Activated effector memory CD4-positive, alpha-beta T cell treated with anti-CD3 and anti-CD28 coated beads, Interleukin-2, amount 50 U/mL, for 16 hours (primary cell): Measurements from ENCODE around the gene ADARB2.

ENCODE experiments used
- DNase-seq: peaks from one replicate; pipeline ENCODE4 v3.0.0-alpha.2; 2020

ADARB2 gene

DNA sequence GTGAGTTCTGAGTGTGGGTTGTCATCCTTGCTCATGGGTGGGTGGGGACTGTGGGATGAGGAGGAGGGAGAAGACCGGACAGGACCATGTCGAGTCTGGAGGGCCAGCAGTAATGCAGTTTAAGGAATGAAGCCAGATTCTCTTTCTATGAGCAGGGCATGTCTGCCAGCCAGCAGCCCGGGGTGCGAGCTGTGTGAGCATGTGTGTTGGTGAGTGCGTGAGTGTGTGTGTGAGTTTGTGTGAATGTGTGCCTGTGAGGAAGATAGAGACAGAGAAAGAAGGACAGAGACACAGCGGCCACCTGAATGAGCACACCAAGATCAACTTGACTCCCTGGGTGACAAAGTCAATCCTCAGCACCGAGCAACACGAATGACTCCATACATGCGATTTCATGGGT is 52.3 kb downstream of the ADARB2 start:
- no peak for DNase-seq

DNA sequence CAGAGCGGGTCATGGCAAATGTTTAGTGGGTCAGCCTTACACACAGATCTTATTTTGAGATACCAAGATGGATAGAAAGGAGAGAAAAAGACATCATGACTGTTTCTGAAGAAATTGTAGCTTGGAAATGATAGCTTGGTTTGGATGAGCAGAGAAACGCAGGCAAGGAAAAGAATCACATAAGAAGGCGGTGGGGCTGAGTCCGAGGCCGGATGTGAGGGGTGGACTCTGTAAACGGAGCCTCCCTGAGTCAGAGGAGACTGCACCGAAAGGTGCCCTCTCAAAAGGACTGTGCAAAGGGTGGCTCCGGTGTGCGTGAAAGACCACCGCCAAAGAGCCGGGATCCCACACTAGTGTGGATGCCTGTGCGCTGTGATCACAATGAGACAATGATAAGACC is 53.7 kb downstream of the ADARB2 start:
- no peak for DNase-seq

DNA sequence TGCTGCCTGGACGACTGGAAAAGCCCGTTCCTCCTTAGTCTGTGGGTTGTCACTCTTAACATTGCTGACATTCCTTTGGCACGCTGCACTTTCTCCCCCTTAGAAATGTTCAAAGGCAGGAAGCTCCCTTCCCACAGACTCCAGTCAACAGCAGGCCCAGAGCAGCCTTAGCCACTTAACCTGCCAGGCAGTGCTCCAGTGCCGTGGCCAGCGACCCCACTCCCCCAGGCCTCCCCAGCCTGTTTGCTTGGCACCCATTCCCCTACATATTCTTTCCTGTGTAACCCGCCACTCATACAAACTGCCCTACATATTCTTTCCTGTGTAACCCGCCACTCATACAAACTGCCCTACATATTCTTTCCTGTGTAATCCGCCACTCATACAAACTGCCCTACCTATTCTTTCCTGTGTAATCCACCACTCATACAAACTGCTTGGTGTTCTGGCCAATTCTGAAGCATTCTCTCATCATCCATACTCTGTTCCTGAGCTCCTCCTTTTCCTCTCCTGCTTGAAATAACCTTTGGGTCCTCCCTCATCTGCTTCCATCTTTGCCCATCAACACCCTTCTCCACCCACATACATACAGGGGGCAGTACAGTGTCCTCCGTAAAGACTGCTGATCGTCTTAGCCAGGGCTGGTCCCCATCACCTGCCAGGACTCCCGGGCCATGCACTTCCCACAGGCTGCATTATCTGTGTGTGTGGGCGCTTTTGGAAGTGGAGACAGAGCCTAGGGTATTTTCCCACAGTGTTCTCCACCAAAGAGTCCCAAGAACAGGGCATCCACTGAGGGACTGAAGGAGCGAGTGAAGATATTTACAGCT is 57.3 kb downstream of the ADARB2 start:
- no peak for DNase-seq

DNA sequence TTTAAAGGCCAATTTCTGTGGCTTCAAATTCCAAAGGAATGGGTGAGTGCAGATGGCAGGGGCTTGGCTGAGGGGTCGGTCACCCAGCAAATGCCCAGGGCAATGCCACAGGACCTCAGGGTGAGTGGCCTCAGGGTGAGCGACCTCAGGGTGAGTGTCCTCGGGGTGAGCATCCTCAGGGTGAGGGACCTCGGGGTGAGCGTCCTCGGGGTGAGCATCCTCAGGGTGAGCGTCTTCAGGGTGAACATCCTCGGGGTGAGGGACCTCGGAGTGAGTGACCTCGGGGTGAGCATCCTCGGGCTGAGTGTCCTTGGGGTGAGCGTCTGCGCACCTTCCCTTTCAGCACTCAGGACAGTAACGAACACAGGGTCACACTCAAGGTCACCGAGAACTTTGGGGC is 59.2 kb downstream of the ADARB2 start:
- no peak for DNase-seq

DNA sequence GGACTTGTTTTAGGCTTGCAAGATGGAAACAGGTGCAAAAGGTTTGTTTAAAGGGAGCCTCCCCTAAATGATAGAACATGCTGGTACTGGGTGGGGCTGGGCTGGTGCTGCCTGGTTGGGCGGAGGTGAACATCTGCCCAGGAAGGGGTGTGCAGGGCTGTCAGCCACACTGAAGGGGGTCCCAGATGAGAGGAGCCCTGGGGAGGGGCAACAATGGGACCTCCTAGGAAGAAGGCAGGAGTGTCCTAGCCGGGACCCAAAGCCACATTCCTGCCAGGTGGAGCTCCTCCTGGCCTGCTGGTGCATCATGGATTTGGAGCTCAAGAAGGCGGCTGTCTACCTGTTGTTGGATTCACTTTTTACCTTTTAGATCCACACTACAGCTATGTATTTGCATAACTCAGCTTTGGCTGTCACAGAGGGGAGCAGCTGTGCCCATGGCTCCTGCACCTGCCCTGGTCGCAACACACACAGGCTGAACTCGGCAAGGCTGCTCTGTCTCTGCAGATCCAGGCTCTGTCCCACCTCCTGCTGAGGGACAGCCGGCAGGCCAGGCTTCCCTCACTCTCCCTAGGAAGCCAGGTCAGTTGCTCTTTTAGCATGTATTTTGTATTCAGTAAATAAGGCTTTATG is 59.9 kb downstream of the ADARB2 start:
- DNase-seq = no peak

DNA sequence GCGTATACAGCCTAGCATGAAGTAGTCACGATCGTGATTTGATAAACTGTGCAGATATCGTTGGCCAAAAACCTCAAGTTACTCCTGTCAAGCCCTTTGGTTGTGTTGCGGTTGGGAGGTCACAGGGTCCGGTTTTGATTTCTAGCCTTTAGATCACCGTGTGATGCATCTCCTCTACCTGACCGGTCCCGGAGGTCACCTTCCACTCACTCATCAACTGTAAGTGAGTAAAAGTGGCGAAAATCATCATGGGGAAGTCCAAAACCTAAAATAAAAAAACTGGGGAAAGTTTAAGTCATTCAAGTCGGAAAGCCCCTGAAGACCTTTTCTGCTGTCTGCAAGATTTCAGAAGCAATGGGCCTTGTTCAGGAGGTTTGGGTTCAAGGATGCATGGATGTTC is 62.8 kb downstream of the ADARB2 start:
- DNase-seq = no peak

GRCh38 chr10:1673568-1674345 is 63.6 kb downstream of the ADARB2 start:
- no peak for DNase-seq

DNA sequence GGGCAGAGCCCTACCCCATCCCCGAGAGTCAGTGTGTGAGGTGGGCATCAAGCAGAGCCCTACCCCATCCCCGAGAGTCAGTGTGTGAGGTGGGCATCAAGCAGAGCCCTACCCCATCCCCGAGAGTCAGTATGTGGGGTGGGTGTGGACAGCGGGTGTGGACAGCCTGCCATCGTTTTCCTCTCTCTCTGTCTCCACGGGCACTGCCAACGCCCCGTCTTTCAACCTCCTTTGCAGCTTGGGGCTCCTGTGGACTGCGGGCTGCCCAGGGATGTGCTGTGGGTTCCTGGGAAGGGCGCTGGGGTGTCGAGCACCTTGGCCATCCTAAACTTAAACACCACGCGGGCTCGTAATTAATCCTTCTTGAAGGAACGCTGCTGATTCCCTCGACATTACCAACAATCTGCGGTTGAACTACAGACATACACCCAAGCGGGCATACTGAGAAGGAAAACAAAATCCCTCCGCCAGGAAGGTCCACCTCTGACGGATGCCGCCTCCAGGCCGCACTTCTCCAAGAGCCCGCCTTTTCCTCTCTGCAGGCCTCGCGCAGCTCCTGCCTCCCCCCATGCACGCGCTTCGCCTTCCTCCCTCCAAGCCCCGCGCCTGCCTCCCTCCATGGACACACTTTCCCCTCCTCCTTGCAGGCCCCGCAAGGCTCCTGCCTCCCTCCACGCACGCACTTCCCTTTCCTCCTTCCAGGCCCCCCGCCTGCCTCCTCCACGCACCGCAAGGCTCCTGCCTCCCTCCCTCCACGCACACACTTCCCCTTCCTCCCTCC is 65.1 kb downstream of the ADARB2 start:
- no peak for DNase-seq

- no peak for DNase-seq
Measured at GRCh38 chr10:1671366-1672000, 65.8 kb downstream of the ADARB2 start.

GRCh38 chr10:1670541-1671365 is 66.6 kb downstream of the ADARB2 start:
- no peak for DNase-seq

- no peak for DNase-seq
Measured at GRCh38 chr10:1669433-1669832, 67.9 kb downstream of the ADARB2 start.

DNA sequence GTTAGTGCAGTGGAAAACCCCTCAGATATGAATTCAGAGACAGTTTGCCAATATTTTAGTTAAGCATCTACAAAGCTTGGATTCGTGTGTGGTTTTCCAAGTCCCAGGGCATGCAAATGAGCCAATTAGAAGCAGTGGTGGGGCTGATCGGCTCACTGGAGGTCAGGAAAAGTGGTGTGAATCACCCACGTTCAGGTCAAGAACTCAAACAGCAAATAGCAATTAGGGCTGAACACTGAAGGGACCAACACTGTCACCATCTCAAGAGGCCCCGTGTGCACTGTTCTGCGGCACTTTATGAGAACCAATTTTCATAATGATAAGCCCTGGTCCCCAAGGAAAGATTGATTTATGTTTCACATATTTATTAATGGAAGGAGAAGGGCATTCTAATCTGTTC is 68.9 kb downstream of the ADARB2 start:
- DNase-seq = no peak

GRCh38 chr10:1667392-1667791 is 69.9 kb downstream of the ADARB2 start:
- DNase-seq = no peak

DNA sequence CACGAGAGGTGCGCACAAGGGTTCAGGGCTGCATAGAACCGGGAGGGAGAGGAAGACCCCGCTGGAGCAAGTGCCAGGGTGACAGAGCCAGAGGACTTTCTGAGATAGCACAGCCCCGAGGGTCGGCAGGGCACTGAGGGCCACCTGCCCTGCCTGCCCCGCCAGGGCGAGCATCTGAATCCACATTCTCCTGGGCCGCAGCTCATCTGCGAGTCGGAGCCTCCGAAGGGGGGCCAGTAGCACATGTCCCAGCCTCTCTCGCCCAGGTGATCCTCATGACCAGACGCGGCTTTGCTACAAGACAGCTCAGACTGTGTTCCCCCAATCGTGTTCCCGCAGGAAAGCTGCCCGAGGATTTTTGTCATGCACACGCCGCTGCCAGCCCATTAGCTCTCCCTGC is 71.2 kb downstream of the ADARB2 start:
- no peak for DNase-seq

- DNase-seq = no peak
Measured at GRCh38 chr10:1665681-1666080, 71.6 kb downstream of the ADARB2 start.

GRCh38 chr10:1665021-1665661 is 72.2 kb downstream of the ADARB2 start:
- no peak for DNase-seq

GRCh38 chr10:1664333-1664964 is 72.9 kb downstream of the ADARB2 start:
- DNase-seq = no peak

- no peak for DNase-seq
Measured at GRCh38 chr10:1663226-1663625, 74.1 kb downstream of the ADARB2 start.

GRCh38 chr10:1662438-1663025 is 74.8 kb downstream of the ADARB2 start:
- DNase-seq = no peak

DNA sequence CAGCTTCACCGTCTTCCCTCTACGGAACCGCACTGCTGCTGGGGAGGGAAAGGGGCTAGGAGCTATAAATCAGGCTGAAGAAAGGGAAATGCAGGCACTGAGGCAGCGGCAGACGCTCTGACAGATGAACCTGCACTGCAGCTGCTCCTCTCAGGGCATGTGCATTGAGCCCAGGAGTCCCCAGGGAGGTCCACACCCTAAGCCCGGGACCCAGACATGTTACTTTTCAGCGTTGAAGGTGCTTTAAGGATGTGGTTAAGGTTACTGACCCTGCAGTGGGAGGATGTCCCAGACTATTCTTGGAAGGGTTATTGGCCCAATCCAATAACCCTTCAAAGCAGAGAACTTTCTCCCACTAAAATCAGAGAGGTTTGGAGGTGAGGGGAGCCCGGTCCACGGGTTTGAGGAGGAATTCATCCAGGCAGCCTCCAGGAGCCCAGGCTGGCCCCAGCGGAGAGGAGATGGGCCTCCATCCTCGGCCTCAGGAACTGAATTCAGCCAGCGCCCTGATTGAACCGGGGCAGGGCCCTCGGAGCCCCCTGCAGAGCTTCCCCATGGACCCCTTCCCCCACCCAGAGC is 75.4 kb downstream of the ADARB2 start:
- DNase-seq = no peak
